A673 (cell line): ENCODE measurements around the gene FBXL2.

Experiments
- CTCF ChIP-seq: fragments of 300-800, 200-600 bp; sonication (generic); conservative IDR thresholded peaks from 2 replicates; pipeline ENCODE4 v1.5.1; 2017; ENCODE audit warnings: low read depth, mild to moderate bottlenecking, antibody characterized with exemption, low read length, moderate library complexity, mixed read lengths
- EZH2 ChIP-seq: fragments of 200-600 bp; sonication (generic); IDR thresholded peaks from 2 replicates; pipeline ENCODE4 v1.6.1; 2017; ENCODE audit warnings: borderline replicate concordance, low read depth, mild to moderate bottlenecking, mixed read lengths, antibody characterized with exemption, low read length; ENCODE audit not compliant: poor library complexity, severe bottlenecking

- TF ChIP-seq CTCF (no peak), EZH2 (no peak)
These were observed 45.3 kb upstream of the FBXL2 start for GRCh38 chr3:33231756-33232465.
